Ovary (tissue), 3 donors: ENCODE results near the gene SIGLEC5.

ENCODE experiments used
- CTCF ChIP-seq, 3 donors: fragments of 450-650 bp in 2 of 3; fragments of 200-600 bp in 1 of 3; IDR thresholded peaks; one replicate each; pipeline versions ENCODE4 v1.5.1 to v1.8.0; 2016 to 2022; ENCODE audit warnings: antibody characterized with exemption in 3 of 3, mild to moderate bottlenecking in 1 of 3
- EP300 ChIP-seq: sonication (generic); formaldehyde crosslinking; IDR thresholded peaks from one replicate; pipeline ENCODE4 v1.6.1; 2017; ENCODE audit warnings: antibody characterized with exemption
- POLR2A ChIP-seq: fragments of 450-650 bp; IDR thresholded peaks from one replicate; pipeline ENCODE4 v1.6.1; 2017; ENCODE audit warnings: antibody characterized with exemption, mild to moderate bottlenecking, moderate library complexity
- donor health status: DM: no; HTN: no; CAD: no.

DNA sequence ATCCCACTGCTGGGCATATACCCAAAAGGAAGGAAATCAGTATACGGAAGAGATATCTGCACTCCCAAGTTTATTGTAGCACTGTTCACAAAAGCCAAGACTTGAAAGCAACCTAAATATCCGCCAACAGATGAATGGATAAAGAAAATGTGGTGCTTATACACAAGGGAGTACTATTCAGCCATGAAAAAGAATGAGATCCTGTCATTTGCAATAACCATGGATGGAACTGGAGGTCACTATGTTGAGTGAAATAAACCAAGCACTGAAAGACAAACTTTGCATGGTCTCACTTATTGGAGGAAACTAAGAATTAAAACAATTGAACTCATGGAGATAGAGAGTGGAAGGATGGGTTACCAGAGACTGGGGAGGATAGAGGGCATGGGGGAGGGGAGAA, 23.0 kb upstream of the SIGLEC5 start:
- no peak for TF ChIP-seq CTCF (IDR thresholded peaks at IDR 0.05)
- no peak for TF ChIP-seq POLR2A
- no peak for TF ChIP-seq EP300
